Measurements from ENCODE around the gene APH1B.

APH1B gene

GRCh38 chr15:63306492-63307073, 29.2 kb downstream of the APH1B start:
- TF ChIP-seq ZNF8 (CRISPR knock-in tag; IDR thresholded peaks at IDR 0.05) (no peak), ARNTL (CRISPR knock-in tag; IDR thresholded peaks at IDR 0.05; ENCODE audit: borderline replicate concordance, low read depth) (no peak), POU6F1 (CRISPR knock-in tag; IDR thresholded peaks at IDR 0.05; ENCODE audit: borderline replicate concordance, low read depth) (no peak), CSDC2 (CRISPR knock-in tag; IDR thresholded peaks at IDR 0.05) (no peak), ESRRG (CRISPR knock-in tag; IDR thresholded peaks at IDR 0.05) (no peak), ISL1 (CRISPR knock-in tag; IDR thresholded peaks at IDR 0.05) (no peak), BACH2 (CRISPR knock-in tag; IDR thresholded peaks at IDR 0.05; ENCODE audit: borderline replicate concordance) (no peak), TSHZ2 (CRISPR knock-in tag; IDR thresholded peaks at IDR 0.05) (no peak), OSR1 (CRISPR knock-in tag; IDR thresholded peaks at IDR 0.05) (no peak), ZC3H10 (CRISPR knock-in tag; IDR thresholded peaks at IDR 0.05) (no peak), CSRNP3 (CRISPR knock-in tag; IDR thresholded peaks at IDR 0.05) (no peak), TCF4 (CRISPR knock-in tag; IDR thresholded peaks at IDR 0.05; ENCODE audit: borderline replicate concordance) (no peak), ZNF70 (CRISPR knock-in tag; IDR thresholded peaks at IDR 0.05) (no peak), CREB5 (CRISPR knock-in tag; IDR thresholded peaks at IDR 0.05; ENCODE audit: low read depth) (no peak), ZNF565 (CRISPR knock-in tag; conservative IDR thresholded peaks at IDR 0.05; ENCODE audit: low read depth) (no peak)
- TF ChIP-seq, protein P1, sequence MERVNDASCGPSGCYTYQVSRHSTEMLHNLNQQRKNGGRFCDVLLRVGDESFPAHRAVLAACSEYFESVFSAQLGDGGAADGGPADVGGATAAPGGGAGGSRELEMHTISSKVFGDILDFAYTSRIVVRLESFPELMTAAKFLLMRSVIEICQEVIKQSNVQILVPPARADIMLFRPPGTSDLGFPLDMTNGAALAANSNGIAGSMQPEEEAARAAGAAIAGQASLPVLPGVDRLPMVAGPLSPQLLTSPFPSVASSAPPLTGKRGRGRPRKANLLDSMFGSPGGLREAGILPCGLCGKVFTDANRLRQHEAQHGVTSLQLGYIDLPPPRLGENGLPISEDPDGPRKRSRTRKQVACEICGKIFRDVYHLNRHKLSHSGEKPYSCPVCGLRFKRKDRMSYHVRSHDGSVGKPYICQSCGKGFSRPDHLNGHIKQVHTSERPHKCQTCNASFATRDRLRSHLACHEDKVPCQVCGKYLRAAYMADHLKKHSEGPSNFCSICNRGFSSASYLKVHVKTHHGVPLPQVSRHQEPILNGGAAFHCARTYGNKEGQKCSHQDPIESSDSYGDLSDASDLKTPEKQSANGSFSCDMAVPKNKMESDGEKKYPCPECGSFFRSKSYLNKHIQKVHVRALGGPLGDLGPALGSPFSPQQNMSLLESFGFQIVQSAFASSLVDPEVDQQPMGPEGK (CRISPR knock-in tag; IDR thresholded peaks at IDR 0.05; ENCODE audit: borderline replicate concordance): no peak
- no peak for ATAC-seq

GRCh38 chr15:63308491-63308890, 31.1 kb downstream of the APH1B start:
- TF ChIP-seq TCF4 (CRISPR knock-in tag; IDR thresholded peaks at IDR 0.05; ENCODE audit: borderline replicate concordance) (no peak), ISL1 (CRISPR knock-in tag; IDR thresholded peaks at IDR 0.05) (no peak)
- ATAC-seq: no peak

GRCh38 chr15:63308947-63309346, 31.5 kb downstream of the APH1B start:
- no peak for ATAC-seq
- TF ChIP-seq, protein P1 (CRISPR knock-in tag; IDR thresholded peaks at IDR 0.05; ENCODE audit: borderline replicate concordance): no peak
- TF ChIP-seq PPARA (CRISPR knock-in tag; IDR thresholded peaks at IDR 0.05; ENCODE audit: borderline replicate concordance) (no peak), TOX (CRISPR knock-in tag; IDR thresholded peaks at IDR 0.05; ENCODE audit: borderline replicate concordance) (no peak), TCF4 (CRISPR knock-in tag; IDR thresholded peaks at IDR 0.05; ENCODE audit: borderline replicate concordance) (no peak), ZNF565 (CRISPR knock-in tag; conservative IDR thresholded peaks at IDR 0.05; ENCODE audit: low read depth) (no peak)
